Measurements from ENCODE around the gene CDH12.

Gene CDH12

GRCh38 chr5:22709743-22710142, 143.4 kb downstream of the CDH12 start:
- Histone ChIP-seq H3K4me3 (ENCODE audit: low read depth, low read length) (no peak overlapping the region), H3K27ac (no peak overlapping the region), H3K9me3 (ENCODE audit: severe bottlenecking) (no peaks in the 10 kb centered on the region), H3K36me3 (no peaks in the 10 kb centered on the region), H3K27me3 (ENCODE audit: insufficient read depth, low read depth, severe bottlenecking) (no peaks in the 10 kb centered on the region)
- no peak for TF ChIP-seq CTCF (IDR thresholded peaks at IDR 0.05; ENCODE audit: low read depth, low read length)
- no peak for DNase-seq

GRCh38 chr5:22708770-22709328, 144.3 kb downstream of the CDH12 start:
- H3K4me3 ChIP-seq (ENCODE audit: low read depth, low read length), result no peak overlapping the region
- H3K27ac ChIP-seq, result no peak overlapping the region
- H3K36me3 ChIP-seq, result no peaks in the 10 kb centered on the region
- DNase-seq, result peak; percentile 40
- no peaks in the 10 kb centered on the region for H3K9me3 ChIP-seq (ENCODE audit: severe bottlenecking)
- peak; percentile 38; the same call in 1 of the 2 replicates for TF ChIP-seq CTCF (IDR thresholded peaks at IDR 0.05; ENCODE audit: low read depth, low read length)
- H3K27me3 ChIP-seq (ENCODE audit: insufficient read depth, low read depth, severe bottlenecking), result no peaks in the 10 kb centered on the region

- H3K4me3 ChIP-seq (ENCODE audit: low read depth, low read length), result no peak overlapping the region
- no peaks in the 10 kb centered on the region for H3K36me3 ChIP-seq
- H3K27me3 ChIP-seq (ENCODE audit: insufficient read depth, low read depth, severe bottlenecking), result no peaks in the 10 kb centered on the region
- no peak overlapping the region for H3K27ac ChIP-seq
- no peak for DNase-seq
- no peaks in the 10 kb centered on the region for H3K9me3 ChIP-seq (ENCODE audit: severe bottlenecking)
- no peak for TF ChIP-seq CTCF (IDR thresholded peaks at IDR 0.05; ENCODE audit: low read depth, low read length)
Measured at GRCh38 chr5:22706901-22707300, 146.2 kb downstream of the CDH12 start.

GRCh38 chr5:22699319-22699718, 153.8 kb downstream of the CDH12 start:
- DNase-seq, result no peak
- peak; percentile 23; the same call in 1 of the 2 replicates for TF ChIP-seq CTCF (IDR thresholded peaks at IDR 0.05; ENCODE audit: low read depth, low read length)
- no peak overlapping the region for H3K4me3 ChIP-seq (ENCODE audit: low read depth, low read length)
- no peaks in the 10 kb centered on the region for H3K27me3 ChIP-seq (ENCODE audit: insufficient read depth, low read depth, severe bottlenecking)
- H3K36me3 ChIP-seq, result no peaks in the 10 kb centered on the region
- no peak overlapping the region for H3K27ac ChIP-seq
- no peaks in the 10 kb centered on the region for H3K9me3 ChIP-seq (ENCODE audit: severe bottlenecking)

- no peak for DNase-seq
- H3K9me3 ChIP-seq (ENCODE audit: severe bottlenecking), result no peaks in the 10 kb centered on the region
- H3K27ac ChIP-seq, result no peak overlapping the region
- H3K36me3 ChIP-seq, result no peaks in the 10 kb centered on the region
- no peak for TF ChIP-seq CTCF (IDR thresholded peaks at IDR 0.05; ENCODE audit: low read depth, low read length)
- H3K27me3 ChIP-seq (ENCODE audit: insufficient read depth, low read depth, severe bottlenecking), result no peaks in the 10 kb centered on the region
- H3K4me3 ChIP-seq (ENCODE audit: low read depth, low read length), result no peak overlapping the region
Measured at GRCh38 chr5:22693121-22693520, 160.0 kb downstream of the CDH12 start.

- TF ChIP-seq CTCF (IDR thresholded peaks at IDR 0.05; ENCODE audit: low read depth, low read length), result no peak
Measured at GRCh38 chr5:22683050-22683449, 170.1 kb downstream of the CDH12 start.

More at GRCh38 chr5:22683050-22683449, 170.1 kb downstream of the CDH12 start:
- H3K4me3 ChIP-seq (ENCODE audit: low read depth, low read length), result no peak overlapping the region
- no peaks in the 10 kb centered on the region for H3K36me3 ChIP-seq
- no peaks in the 10 kb centered on the region for H3K9me3 ChIP-seq (ENCODE audit: severe bottlenecking)
- H3K27me3 ChIP-seq (ENCODE audit: insufficient read depth, low read depth, severe bottlenecking), result no peaks in the 10 kb centered on the region
- peak; percentile 11 for DNase-seq
- H3K27ac ChIP-seq, result peak overlapping the region; percentile 30; the same call in 1 of the 2 replicates
